Right lobe of liver (tissue), 4 donors: ENCODE results near the gene NAALADL2.

Source experiments
- POLR2A ChIP-seq: fragments of 450-650 bp; IDR thresholded peaks from one replicate; pipeline ENCODE4 v1.6.1; 2017; ENCODE audit warnings: antibody characterized with exemption, mild to moderate bottlenecking
- TF ChIP-seq, protein P1 (sequence below), 4 donors: fragments of 200-600 bp in 3 of 4; fragments of 450-650 bp in 1 of 4; IDR thresholded peaks; one replicate each; pipeline versions ENCODE4 v1.5.1 to v1.8.0; 2016 to 2022; ENCODE audit warnings: antibody characterized with exemption in 4 of 4, mild to moderate bottlenecking in 2 of 4
- donor health status: DM: no; HTN: no; CAD: no.
- donor health status: DM: no; HTN: no; CAD: no.
- donor health status: DM: no; HTN: yes; CAD: no.

DNA sequence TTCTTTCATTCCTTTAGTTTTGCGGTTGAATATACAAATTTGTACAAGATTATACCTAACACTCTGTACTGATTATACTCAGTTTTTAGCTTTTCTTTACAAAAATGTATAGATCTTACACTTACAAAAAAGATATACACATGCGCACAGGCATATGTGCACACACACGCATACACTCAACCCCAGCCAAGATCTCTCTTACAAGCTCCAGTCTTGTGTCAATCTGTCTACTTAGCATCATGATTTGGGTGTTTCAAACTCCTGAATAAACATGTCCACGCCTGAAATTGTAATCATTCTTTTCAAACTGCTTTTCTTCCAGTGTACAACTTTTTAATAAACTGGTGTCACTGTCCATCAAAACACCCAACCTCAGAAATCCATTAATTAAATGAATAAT, 180.7 kb downstream of the NAALADL2 start:
- TF ChIP-seq, protein P1, sequence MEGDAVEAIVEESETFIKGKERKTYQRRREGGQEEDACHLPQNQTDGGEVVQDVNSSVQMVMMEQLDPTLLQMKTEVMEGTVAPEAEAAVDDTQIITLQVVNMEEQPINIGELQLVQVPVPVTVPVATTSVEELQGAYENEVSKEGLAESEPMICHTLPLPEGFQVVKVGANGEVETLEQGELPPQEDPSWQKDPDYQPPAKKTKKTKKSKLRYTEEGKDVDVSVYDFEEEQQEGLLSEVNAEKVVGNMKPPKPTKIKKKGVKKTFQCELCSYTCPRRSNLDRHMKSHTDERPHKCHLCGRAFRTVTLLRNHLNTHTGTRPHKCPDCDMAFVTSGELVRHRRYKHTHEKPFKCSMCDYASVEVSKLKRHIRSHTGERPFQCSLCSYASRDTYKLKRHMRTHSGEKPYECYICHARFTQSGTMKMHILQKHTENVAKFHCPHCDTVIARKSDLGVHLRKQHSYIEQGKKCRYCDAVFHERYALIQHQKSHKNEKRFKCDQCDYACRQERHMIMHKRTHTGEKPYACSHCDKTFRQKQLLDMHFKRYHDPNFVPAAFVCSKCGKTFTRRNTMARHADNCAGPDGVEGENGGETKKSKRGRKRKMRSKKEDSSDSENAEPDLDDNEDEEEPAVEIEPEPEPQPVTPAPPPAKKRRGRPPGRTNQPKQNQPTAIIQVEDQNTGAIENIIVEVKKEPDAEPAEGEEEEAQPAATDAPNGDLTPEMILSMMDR (IDR thresholded peaks at IDR 0.05): no peak
- TF ChIP-seq POLR2A: no peak
